Breast epithelium (tissue), 3 donors: ENCODE measurements around the gene PCARE.

Source experiments
- CTCF ChIP-seq, 3 donors: fragments of 450-650 bp; IDR thresholded peaks; one replicate each; pipeline ENCODE4 v1.5.1; 2016 to 2017; ENCODE audit warnings: antibody characterized with exemption in 3 of 3, mild to moderate bottlenecking in 3 of 3, moderate library complexity in 3 of 3
- POLR2A ChIP-seq: fragments of 450-650 bp; IDR thresholded peaks from one replicate; pipeline ENCODE4 v1.6.1; 2016; ENCODE audit warnings: antibody characterized with exemption, mild to moderate bottlenecking, moderate library complexity
- POLR2AphosphoS5 ChIP-seq, 3 donors: sonication (generic); formaldehyde crosslinking; IDR thresholded peaks; one replicate each; pipeline ENCODE4 v1.6.1; 2017; ENCODE audit warnings: antibody characterized with exemption in 3 of 3

DNA sequence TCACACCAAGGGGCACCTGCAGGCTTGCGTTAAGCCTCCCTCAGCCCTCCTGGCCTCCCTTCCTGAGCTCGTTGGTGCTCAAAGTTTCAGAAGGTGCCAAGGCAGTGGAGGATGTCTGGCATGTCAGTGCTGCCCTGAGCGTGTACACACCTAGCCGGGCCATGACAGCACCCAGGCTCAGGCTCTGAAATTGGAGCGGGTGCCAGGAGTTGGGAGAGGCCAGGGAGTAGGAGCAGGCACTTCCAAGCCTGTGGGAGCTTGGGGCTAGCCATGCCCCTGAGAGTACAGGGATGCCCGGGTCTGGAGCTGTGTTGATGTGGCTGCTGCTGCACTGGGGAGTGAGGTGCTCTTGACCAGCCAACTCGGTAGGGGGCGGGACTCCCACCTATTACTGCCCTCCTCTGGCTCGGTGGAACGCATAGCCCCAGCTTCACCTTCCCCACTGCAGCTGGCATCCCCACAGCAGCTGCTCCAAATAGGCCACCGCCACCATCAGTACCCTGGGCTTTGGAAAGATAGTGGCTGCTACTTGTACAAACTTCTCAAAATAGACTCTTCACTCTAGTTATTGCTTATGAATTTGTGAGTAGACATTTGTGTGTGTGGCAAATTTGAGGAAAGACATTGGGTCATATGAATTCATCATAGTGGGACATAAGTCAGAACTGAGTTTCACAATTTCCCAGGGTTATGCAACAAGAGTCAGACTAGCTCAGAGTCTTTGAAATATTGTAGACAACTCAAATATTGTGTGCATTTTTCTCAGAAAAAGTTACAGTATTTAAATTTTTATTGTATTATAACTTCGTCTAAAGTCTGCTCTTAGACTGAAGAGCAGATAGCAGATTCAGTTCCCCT, 6.8 kb upstream of the PCARE start:
- TF ChIP-seq CTCF (IDR thresholded peaks at IDR 0.05): no peak
- TF ChIP-seq POLR2A: no peak
- TF ChIP-seq POLR2AphosphoS5 (IDR thresholded peaks at IDR 0.05): no peak
